ENCODE measurements around the gene TAOK3.

The TAOK3 gene

DNA sequence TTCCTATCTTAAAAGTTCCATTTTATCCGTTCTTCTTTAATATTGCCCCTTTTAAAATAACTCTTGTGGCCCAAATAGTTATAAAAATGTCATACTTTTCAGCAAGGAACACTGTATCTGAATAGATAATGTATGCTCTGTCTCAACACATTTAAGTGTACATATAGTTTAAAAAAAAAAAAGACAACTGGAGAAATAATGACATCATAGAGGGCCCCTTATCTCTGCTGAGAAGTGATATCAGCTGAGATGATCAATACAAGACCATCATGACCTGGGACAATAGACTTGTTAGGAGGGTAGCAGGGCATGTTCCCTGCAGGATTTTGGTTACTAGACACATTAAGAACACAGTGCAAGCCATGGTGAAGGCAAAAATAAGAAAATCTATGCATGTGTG, 159.3 kb downstream of the TAOK3 start:
- DNase-seq (ENCODE audit: low read depth in 2 of 2, low spot score in 1 of 2): no peak

DNA sequence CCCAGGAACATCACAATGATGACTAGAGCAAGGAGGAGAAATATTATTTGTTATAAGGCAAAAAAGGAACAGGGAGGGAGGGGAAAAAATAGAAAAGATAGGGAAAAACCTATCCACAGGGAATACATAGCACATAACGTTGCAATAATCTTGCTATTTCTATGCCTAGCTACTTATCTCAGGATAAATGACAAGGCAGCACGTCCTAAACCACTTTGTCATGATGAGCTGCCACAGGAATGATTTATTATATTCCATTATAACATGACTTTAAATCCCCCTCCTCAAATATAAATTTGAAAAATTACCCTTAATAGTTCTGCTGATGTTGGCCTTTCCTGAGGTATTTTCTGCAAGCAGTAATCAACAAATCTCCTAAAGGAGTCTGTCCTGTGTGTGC, 160.1 kb downstream of the TAOK3 start:
- DNase-seq (ENCODE audit: low read depth in 2 of 2, low spot score in 1 of 2): no peak

DNA sequence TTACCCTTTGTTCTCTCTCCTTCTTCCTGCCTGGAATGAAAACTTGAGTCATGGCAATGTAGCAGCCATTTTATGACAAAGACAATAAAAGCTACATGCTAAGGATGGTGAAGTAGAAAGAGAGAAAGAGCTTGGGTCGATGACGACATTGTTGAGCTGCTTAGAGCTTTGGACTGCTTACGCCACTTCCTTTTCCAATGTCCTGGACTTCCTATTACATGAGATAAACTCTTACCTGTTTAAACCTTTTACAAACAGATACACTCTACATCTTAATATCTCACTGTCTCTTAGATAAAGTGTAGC, 166.6 kb downstream of the TAOK3 start:
- DNase-seq (ENCODE audit: low read depth in 2 of 2, low spot score in 1 of 2): no peak

DNA sequence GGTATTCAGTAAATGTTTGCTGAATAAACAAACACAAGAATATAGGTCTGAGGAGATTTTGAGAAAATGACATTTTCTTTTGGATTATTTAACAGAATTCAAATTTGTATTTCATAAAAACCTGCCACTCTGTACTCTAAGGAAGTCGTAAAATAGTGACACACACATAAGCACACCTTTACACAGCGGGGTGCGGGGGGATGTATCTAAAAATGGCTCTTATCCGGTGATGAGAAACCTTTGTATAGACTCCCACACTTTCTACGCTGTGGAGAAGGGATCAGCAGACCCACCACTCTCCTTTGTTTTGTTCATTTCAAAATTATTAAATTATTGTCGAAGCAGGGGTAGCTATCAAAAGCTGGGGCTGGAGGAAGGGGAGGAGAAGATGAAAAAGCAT, 178.7 kb downstream of the TAOK3 start:
- DNase-seq (ENCODE audit: low read depth in 2 of 2, low spot score in 1 of 2): no peak

DNA sequence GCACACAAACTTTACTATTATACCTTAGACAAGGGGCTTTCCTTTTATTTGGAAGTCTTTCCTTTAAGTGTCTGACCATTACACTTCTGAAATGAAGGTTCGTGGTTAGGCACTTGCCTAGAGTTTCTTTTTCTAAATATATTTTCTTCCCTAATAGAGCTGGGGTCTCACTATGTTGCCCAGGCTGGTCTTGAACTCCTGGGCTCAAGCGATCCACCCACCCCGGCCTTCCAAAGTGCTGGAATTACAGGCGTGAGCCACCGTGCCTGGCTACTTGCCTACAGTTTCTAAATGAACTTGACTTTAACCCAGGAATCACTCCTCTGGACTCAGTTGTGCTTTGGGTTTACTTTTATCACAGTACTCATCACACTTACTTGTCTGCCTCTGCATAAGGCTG, 179.2 kb downstream of the TAOK3 start:
- no peak for DNase-seq (ENCODE audit: low read depth in 2 of 2, low spot score in 1 of 2)

DNA sequence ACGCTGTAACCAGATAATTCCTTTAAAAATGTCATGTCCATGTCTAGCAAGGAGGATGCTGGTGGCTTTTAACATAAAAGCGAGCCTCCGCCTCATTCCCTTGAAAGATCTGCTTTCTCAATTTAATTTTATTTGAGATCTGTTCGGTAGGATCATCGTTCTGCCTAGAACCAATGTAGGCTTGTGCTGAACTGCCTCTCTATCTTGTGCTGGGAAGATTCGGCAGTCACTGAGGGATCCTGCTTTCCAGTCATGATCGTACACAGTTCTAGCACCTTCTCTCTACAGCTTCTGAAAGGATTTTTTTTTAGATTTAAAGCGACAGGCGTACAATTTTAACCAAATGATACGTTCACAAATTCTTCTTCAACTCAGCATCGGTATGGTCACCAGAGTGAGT, 182.4 kb downstream of the TAOK3 start:
- no peak for DNase-seq (ENCODE audit: low read depth in 2 of 2, low spot score in 1 of 2)

DNA sequence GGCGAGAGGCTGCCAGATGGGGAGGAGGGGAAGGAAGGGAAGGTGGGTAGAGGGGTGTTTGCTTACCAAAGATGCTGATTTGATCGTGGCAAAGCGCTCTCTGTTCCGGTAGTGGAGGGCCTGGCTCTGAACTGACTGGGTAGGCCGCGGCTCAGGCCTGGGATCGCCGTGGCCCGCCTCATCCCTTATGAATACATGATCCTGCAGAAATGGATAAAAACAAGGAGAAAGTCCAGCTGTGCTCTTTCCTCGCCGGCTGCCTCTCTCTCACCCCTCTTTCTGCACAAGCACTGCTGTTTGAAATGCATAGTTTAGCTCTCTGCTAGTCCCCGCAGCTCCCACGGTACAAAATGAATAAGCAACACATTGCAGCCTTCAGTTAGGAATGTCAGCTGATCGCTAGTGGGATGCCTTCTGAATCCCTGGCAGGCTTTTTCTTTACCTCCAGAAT, 182.9 kb downstream of the TAOK3 start:
- DNase-seq (ENCODE audit: low read depth in 2 of 2, low spot score in 1 of 2): no peak

DNA sequence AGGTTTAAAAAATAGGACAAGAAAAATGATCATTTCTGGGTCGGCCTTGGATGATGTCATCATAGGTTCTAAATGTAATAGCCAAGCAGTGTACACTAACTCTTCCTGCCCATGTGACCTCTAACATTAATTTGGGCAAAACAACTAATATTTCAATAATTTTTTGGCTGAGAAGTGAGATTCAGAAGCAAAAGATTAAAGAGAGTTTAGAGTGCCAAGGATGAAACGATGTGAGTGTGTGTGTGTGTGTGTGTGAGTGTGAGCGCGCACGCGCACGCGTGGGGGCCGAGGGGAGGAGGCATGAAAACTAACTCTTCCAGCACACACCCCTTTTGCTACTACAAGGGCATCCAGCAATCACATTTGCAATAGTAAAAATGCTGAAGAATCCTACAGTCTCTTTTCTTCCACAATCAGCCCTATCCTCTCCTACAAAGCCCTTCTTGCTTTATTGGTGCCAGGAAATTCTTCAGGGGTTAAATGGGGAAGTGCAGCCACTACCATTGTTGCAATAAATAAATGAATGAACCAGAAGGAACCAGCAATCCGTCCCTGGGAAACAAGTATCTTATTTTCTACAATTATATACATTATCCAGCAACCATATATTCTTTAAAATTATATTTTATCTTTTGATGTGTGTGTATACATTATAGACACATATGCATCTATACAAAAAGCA, 183.9 kb downstream of the TAOK3 start:
- no peak for DNase-seq (ENCODE audit: low read depth in 2 of 2, low spot score in 1 of 2)

DNA sequence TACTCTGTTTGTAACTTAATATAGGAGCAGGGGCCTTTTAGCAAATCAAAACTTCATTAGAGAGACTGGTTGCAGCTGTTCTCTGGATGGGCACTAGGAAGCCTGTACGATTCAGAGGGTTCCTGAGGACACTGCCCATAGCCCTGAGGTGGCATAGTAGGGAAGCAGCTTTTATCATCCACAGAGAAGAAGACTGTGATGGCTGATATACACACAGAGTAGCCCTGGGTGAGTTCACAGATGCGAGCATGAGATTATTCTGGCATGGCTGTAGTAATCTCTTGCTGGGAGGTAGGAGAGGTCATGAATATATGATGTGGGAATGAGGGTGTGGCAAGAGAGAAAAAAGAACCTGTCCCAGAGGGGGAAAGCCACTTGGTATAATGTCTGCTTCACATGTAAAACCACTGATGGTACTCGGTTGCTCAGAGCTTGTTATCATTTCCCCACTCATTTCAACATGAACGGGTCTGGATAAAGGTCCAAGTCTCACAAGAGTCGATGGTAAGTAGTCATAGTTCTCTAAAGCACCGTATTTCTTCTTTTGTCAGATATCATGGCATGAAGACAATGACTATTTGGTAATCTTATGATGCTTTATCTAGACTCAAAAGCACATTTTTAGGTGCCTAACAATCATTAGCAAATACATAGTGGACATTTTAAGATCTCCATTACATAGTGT, 184.8 kb downstream of the TAOK3 start:
- no peak for DNase-seq (ENCODE audit: low read depth in 2 of 2, low spot score in 1 of 2)

DNA sequence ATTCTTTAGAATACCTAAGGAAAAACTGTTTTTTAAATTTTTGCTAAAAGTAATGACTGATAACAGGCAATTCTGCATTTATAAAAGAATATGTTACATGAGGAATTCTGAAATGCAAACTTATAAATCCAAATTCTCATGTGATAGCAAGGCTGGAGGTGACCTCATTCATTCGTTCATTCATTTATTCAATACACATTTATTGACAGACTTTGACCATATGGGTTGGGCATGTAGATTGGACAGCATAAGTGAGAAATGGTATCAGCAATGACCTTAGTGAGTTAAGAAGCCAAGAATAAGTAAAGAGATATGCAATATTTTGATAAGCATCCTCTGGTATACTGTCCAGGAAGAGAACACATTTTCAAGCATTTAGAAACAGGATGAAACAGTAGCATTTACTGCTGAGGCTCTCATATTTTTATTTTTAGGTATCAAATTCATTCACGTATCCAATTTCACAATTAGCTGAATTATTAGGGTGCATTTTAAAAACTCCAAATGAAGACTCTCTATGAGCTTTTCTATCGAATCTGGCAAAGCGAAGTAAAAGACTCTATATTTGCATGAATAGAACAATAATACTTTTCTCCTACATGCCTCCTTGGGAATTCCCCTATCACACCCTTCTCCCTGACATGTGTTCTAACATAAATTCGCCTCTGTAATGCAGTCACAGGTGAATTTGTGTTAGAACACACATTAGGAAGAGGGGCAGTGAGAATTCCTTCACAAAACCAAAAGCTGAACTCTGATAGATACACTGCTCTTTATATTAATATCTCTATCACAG, 186.9 kb downstream of the TAOK3 start:
- DNase-seq (ENCODE audit: low read depth in 2 of 2, low spot score in 1 of 2): no peak

DNA sequence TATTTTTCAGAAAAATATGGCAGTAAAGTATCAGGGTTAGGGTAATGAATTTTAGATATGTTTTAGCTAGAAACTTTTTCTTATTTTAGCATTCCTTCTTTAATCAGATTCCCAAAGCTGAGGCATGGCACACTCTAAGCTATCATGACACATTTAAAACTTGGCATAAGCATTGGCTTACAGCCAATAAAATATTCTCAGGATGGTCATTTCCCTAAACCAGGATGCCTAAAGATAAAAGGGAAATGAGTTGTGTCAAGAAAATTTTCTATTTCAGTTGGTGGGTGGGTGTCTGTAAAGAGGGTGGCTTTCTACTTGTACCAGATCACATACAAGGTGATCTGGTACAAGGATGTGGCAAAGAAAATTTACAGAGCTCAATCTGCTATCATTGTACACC, 189.0 kb downstream of the TAOK3 start:
- no peak for DNase-seq (ENCODE audit: low read depth in 2 of 2, low spot score in 1 of 2)

DNA sequence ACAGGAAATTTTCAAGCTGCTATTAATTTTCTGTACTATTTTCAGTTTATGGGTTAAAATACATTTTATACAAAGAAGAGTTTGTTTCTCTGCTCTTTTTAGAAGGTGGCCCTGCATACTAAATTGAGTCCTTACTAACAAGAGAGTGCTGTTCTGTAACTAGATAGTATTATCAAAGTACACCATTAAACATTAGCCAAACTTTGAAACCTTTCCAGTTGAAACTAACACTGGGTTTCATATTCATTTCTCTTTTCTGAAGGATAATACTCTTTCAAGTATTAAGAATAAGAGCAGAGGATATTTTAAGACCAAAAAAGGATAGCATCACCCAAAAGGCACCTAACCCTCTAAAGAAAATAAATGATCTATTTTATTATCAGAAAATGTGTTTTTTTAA, 189.6 kb downstream of the TAOK3 start:
- no peak for DNase-seq (ENCODE audit: low read depth in 2 of 2, low spot score in 1 of 2)

DNA sequence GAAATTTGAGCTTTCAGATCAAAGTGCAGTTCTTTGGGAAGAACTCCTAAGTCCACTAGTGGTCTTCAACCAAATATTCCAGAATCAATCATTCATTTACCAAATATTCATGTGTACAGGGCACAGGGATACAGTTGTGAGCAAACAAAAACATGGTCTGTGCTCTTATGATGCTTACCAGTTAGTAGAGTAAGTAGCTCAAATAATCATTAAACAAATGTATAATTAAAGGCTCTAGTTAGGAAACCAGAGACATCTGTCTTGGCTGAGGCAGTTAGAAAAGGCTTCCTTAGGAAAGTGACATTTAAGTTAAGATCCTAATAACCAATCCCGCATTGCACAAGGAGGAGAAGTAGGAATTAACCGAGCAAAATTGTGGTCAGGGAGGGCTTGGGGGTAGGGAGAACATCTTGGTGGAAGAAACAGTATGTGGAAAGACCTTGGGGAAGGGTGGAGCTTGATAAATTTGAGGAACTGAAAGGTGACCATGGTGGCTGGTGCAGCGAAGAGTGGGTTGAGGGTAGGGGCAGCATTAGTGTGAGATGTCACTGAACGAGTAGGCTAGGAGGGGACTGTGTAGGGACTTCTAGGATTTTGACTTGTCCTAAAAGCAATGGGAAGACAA, 196.8 kb downstream of the TAOK3 start:
- DNase-seq (ENCODE audit: low read depth in 2 of 2, low spot score in 1 of 2): no peak

DNA sequence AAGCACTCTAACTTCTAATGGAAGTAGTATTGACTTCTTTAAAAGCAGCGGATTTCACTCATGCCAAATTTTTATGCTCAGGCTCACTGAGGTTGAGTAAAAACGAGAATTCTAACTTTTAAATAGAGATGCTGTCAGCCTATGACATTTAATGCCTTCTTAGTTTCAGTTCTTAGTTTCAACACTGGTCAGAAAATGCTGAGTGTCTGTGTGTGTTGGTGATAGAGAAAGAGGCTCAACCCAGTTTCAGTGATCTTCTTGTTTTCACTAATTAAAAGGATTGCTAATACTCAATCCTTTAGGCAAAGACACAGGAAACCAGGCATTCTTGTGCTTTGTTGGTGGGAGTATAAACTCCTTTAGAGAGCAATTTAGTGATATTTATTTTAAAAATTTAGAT, 205.8 kb downstream of the TAOK3 start:
- no peak for DNase-seq (ENCODE audit: low read depth in 2 of 2, low spot score in 1 of 2)

DNA sequence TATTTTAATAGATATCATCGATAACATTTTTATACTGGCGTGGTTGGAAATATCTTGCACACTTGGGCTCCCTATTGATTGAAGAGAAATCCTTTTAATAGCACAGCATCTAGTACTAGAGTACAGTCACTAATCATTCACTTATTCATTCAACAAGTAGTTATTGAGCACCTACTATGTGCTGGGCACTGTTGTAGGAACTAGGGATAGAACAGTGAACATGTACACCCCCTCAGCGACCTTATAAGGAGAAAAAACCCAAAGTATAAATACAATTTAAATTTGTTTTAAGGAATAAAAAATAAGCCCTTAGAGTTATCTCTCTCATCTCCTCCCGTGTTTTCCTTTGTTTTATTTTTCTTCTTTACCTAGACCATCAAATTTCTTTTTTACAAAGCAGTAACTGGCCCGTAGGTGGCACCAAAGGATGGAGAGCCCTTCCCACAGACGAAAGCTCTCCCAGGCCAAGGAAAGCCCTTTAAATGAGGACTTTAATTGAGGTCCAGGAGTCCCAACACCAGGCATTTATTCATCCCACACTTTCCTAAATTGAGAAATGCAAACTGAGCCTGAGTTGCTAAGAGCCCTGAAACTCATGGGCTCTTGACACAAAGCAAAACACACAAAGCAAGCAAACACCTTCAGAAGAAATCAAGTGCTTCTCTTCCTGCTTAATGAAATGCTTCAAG, 207.8 kb downstream of the TAOK3 start:
- no peak for DNase-seq (ENCODE audit: low read depth in 2 of 2, low spot score in 1 of 2)

DNA sequence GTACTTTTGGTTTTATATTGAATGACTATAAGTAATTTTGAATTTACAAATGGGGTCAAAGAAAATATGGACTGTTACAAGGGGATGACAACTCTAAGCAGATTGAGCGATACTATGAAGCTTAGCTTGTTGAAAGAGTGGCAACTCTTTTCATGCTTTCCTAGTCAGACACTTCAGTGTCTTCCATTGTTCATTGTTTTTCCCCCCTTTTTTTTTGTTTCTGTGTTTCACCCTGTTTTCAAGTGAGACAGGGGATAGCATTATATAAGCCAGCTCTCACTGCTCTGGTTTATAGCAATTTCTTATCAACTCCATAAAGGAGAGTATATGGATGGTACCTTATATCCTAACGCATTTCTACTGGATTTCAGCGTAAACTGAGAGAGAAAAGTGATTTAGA, 212.2 kb downstream of the TAOK3 start:
- DNase-seq (ENCODE audit: low read depth in 2 of 2, low spot score in 1 of 2): no peak

DNA sequence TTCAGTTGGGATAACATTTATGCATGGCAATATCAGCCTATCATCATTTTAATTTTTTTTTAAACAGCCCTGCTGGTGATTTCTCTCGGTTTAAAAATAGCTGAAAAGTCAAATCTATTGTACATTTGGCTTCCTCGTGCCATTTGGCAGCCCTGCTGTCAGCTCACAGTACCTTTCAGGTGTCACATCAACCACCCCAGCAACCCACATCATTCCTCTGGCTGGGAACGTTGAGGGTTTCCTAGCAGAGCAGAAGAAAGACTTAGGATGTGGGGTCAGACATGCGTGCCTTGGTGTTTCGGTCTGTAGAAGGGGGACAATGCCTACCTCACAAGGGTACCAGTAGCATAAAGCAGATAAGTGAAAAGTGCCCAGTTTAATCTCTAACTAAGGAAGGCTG, 221.0 kb downstream of the TAOK3 start:
- no peak for DNase-seq (ENCODE audit: low read depth in 2 of 2, low spot score in 1 of 2)

DNA sequence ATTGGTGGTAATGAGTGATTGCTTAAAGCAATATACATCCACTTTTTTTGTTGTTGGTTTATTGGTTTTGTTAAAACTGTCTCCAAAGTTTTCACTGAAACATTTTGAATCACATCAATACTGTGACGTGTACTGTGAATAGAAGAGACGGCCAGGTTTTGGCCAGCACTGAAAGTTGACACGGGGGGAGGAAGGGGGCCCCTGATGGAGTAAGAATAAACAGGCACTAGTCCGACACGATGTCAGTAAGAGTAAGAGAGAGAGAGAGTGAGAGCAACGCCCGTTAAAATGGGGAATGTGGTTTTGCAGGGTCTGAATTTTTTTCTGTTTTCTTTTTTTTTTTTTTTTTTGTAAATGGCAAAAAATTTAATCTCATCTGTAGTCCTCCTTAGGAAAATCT, 222.1 kb downstream of the TAOK3 start:
- no peak for DNase-seq (ENCODE audit: low read depth in 2 of 2, low spot score in 1 of 2)

DNA sequence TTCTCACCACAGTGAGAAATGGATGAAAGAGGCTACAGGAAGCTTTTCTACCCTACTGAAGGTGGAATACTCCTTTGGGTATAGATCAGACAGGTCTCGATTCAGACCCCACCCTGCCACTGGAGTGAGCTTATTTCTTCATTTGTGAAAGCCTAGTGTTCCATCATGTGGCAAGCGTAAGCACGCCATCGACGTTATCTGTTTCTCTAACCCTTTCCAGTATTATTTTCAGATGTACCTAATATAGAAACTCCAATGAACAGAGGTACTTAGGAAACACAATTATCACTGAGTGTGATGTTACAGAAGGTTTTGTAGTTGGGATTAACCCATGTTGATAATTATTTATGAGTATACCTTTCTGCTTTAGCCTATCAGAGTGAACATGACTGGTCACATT, 224.4 kb downstream of the TAOK3 start:
- no peak for DNase-seq (ENCODE audit: low read depth in 2 of 2, low spot score in 1 of 2)

DNA sequence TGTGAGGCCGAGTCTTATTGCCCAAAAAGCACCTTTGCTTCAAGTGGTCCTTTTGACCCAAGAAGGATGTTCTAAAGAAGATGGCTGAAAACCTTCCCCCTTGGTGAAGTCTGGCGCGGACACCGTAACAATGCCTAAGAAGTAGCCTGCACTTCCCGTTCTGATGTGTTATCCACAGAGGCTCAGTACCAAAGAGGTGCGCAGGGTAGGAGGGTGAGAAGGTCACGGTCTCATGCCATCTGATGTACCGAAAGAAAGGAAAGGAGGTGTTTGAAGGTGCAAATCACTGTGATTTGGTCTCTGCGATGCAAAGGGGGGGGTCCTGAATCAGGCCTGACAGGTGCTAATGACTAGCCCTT, 226.9 kb downstream of the TAOK3 start:
- no peak for DNase-seq (ENCODE audit: low read depth in 2 of 2, low spot score in 1 of 2)

DNA sequence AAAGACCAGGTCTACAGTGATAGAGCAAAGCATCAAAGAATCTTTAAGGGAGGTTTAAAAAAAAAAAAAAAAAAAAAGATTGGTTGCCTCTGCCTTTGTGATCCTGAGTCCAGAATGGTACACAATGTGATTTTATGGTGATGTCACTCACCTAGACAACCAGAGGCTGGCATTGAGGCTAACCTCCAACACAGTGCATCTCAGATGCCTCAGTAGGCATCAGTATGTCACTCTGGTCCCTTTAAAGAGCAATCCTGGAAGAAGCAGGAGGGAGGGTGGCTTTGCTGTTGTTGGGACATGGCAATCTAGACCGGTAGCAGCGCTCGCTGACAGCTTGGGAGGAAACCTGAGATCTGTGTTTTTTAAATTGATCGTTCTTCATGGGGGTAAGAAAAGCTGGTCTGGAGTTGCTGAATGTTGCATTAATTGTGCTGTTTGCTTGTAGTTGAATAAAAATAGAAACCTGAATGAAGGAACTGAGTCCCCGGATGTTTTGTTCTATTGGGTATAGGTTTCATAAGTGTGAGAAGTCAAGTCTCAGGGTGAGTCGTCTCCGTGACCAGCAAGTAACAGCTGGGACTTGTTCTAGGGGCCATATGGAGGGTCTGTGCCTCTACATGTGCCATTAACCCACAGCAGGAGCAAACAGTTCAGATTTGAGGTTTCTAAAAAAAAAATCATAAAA, 227.5 kb downstream of the TAOK3 start:
- no peak for DNase-seq (ENCODE audit: low read depth in 2 of 2, low spot score in 1 of 2)
